Caco-2 (cell line): ENCODE results near the gene CCDC81. TPM values are rescaled to one million over a fixed set of nuclear protein-coding genes. Genes with fewer than 3 reads are reported as not detected.

Experiments used
- BruUV-seq: library from RNA; stranded (reverse); fragments of 400-500 nt; replicated peaks from 2 replicates; lab custom pipeline; 2021; lab: Mats Ljungman, UMichigan
- CTCF ChIA-PET: fragments of 300-600 bp; sonication (Branson Sonifier 250); formaldehyde crosslinking; loops from one replicate; lab custom pipeline; 2022; ENCODE audit warnings: antibody characterized with exemption; lab: Charles Lee
- POLR2A ChIA-PET: fragments of 300-600 bp; sonication (Branson Sonifier 250); formaldehyde crosslinking; loops from one replicate; lab custom pipeline; 2022; ENCODE audit warnings: antibody characterized with exemption; lab: Charles Lee
- DNase-seq, 2 experiments: peaks; one replicate each; pipeline versions ENCODE4 v3.0.0 to v3.0.0-alpha.2; 2020 to 2022
- H3K27me3 ChIP-seq: replicated peaks from 2 replicates; pipeline ENCODE4 v1.6.0; 2011; ENCODE audit warnings: low read length; ENCODE audit not compliant: control insufficient read depth, insufficient read depth
- H3K36me3 ChIP-seq: 2 replicates; pipeline ENCODE4 v1.5.1; 2011; ENCODE audit warnings: low read length; ENCODE audit not compliant: control insufficient read depth, insufficient read depth
- H3K4me1 ChIP-seq: fragments of 250-450 bp; sonication (Bioruptor Pico); 2 replicates; pipeline ENCODE4 v1.5.1; 2020; ENCODE audit warnings: mild to moderate bottlenecking
- H3K4me3 ChIP-seq: 2 replicates; pipeline ENCODE4 v1.5.1; 2011; ENCODE audit warnings: low read depth, mild to moderate bottlenecking, control low read depth, low read length
- H3K9me3 ChIP-seq: fragments of 250-450 bp; sonication (Bioruptor Pico); 2 replicates; pipeline ENCODE4 v1.5.1; 2020; ENCODE audit warnings: mild to moderate bottlenecking, moderate library complexity
- H3K27ac Mint-ChIP-seq: one replicate; pipeline ENCODE4 v1.8.0; 2022; ENCODE audit warnings: mixed read lengths; ENCODE audit not compliant: unreplicated experiment
- H3K27me3 Mint-ChIP-seq: one replicate; pipeline ENCODE4 v1.8.0; 2022; ENCODE audit warnings: mixed read lengths; ENCODE audit not compliant: insufficient read depth, unreplicated experiment
- H3K36me3 Mint-ChIP-seq: one replicate; pipeline ENCODE4 v1.8.0; 2022; ENCODE audit warnings: mild to moderate bottlenecking, mixed read lengths; ENCODE audit not compliant: insufficient read depth, unreplicated experiment
- H3K4me1 Mint-ChIP-seq: one replicate; pipeline ENCODE4 v1.8.0; 2022; ENCODE audit warnings: low read depth, mixed read lengths; ENCODE audit not compliant: unreplicated experiment
- H3K4me3 Mint-ChIP-seq: one replicate; pipeline ENCODE4 v1.8.0; 2022; ENCODE audit warnings: mild to moderate bottlenecking, moderate library complexity, mixed read lengths; ENCODE audit not compliant: unreplicated experiment
- H3K9me3 Mint-ChIP-seq: one replicate; pipeline ENCODE4 v1.8.0; 2022; ENCODE audit warnings: mixed read lengths; ENCODE audit not compliant: unreplicated experiment
- intact Hi-C: fragments of 100-400 bp; cut with micrococcal nuclease; formaldehyde crosslinking; loops from one replicate; pipeline ENCODE4 v1.10.0; 2022; ENCODE audit not compliant: unreplicated experiment
- total RNA-seq: library from RNA; stranded (reverse); gene quantifications from 2 replicates; pipeline ENCODE4 v1.2.3, GENCODE V29; 2022
- TF ChIP-seq, protein P1 (sequence below), 2 experiments: fragments of 200-600 bp in 1 of 2; IDR thresholded peaks; 1 replicate in 1 of 2; 2 replicates in 1 of 2; pipeline versions ENCODE4 v1.5.1 to v1.8.0; 2011 to 2022; ENCODE audit warnings: antibody characterized with exemption in 1 of 2, control low read depth in 1 of 2, inconsistent platforms in 1 of 2, low read depth in 1 of 2, low read length in 1 of 2, mild to moderate bottlenecking in 1 of 2, moderate library complexity in 1 of 2; ENCODE audit not compliant: insufficient read depth in 1 of 2, severe bottlenecking in 1 of 2, unreplicated experiment in 1 of 2

Gene CCDC81
- total RNA-seq, 1 experiment from 2014 or later = 1.3 TPM

DNA sequence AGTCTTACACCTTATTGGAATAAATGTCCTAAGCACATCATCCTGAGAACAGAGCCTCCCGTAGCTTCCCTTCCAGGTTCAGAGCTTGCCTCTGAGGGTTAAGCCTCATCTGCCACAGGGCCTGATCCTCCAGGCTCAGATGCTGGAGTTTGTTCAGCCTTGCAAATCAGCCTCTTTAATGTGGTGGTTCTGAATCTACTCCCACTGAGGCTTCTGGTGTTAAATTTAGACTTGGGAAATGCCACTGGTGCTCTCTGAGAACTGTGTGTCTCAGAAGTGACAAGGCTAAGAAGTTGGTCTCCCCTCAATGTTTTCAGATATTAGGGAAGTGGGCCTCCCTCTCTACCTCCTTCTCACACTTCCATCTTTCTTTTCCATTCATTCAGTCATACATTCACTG lies 68.7 kb downstream of the CCDC81 start:
- DNase-seq = no peak
- H3K4me3 Mint-ChIP-seq = no peak overlapping the region
- Histone ChIP-seq H3K4me1 (no peaks in the 10 kb centered on the region), H3K4me3 (no peak overlapping the region), H3K27me3 (no peaks in the 10 kb centered on the region), H3K36me3 (no peaks in the 10 kb centered on the region), H3K9me3 (no peaks in the 10 kb centered on the region)
- no peaks in the 10 kb centered on the region for H3K4me1 Mint-ChIP-seq
- ChIA-PET CTCF (no interaction called here), POLR2A (no interaction called here)
- no peaks in the 10 kb centered on the region for H3K27me3 Mint-ChIP-seq
- H3K9me3 Mint-ChIP-seq = no peaks in the 10 kb centered on the region
- no peak overlapping the region for H3K27ac Mint-ChIP-seq
- TF ChIP-seq, protein P1, sequence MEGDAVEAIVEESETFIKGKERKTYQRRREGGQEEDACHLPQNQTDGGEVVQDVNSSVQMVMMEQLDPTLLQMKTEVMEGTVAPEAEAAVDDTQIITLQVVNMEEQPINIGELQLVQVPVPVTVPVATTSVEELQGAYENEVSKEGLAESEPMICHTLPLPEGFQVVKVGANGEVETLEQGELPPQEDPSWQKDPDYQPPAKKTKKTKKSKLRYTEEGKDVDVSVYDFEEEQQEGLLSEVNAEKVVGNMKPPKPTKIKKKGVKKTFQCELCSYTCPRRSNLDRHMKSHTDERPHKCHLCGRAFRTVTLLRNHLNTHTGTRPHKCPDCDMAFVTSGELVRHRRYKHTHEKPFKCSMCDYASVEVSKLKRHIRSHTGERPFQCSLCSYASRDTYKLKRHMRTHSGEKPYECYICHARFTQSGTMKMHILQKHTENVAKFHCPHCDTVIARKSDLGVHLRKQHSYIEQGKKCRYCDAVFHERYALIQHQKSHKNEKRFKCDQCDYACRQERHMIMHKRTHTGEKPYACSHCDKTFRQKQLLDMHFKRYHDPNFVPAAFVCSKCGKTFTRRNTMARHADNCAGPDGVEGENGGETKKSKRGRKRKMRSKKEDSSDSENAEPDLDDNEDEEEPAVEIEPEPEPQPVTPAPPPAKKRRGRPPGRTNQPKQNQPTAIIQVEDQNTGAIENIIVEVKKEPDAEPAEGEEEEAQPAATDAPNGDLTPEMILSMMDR (IDR thresholded peaks at IDR 0.05; ENCODE audit: insufficient read depth in 1 of 2, low read depth in 1 of 2, low read length in 1 of 2, severe bottlenecking in 1 of 2, unreplicated experiment in 1 of 2) = no peak
- no TSS peak for BruUV-seq
- no peaks in the 10 kb centered on the region for H3K36me3 Mint-ChIP-seq
- intact Hi-C loops = no loop called here

DNA sequence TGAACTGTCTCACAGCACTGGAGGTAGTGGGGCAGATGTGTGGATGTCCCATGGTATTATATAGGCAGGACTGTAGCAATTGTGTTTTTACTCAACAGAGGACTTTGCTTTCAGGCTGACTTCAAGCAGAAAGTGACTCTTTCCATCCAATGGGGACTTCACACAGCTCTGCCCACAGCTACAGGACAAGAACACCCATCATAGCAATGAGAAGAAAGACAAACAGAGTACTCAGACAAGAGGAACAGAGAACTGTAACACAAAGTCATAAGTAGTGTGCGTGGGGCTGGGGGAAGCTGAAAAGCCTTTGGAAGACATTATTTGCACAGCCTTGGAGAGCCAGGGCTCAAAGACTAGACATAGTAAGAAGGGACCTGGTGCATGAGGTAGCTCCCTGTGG lies 70.3 kb downstream of the CCDC81 start:
- no peak for DNase-seq
- Histone ChIP-seq H3K27me3 (no peaks in the 10 kb centered on the region), H3K9me3 (no peaks in the 10 kb centered on the region), H3K4me3 (no peak overlapping the region), H3K36me3 (no peaks in the 10 kb centered on the region), H3K4me1 (no peaks in the 10 kb centered on the region)
- H3K4me1 Mint-ChIP-seq = no peaks in the 10 kb centered on the region
- no peaks in the 10 kb centered on the region for H3K36me3 Mint-ChIP-seq
- H3K27me3 Mint-ChIP-seq = no peaks in the 10 kb centered on the region
- no peak overlapping the region for H3K27ac Mint-ChIP-seq
- TF ChIP-seq, protein P1 (IDR thresholded peaks at IDR 0.05; ENCODE audit: insufficient read depth in 1 of 2, low read depth in 1 of 2, low read length in 1 of 2, severe bottlenecking in 1 of 2, unreplicated experiment in 1 of 2) = no peak
- no peak overlapping the region for H3K4me3 Mint-ChIP-seq
- CTCF ChIA-PET = no interaction called here
- intact Hi-C loops = no loop called here
- POLR2A ChIA-PET = no interaction called here
- no TSS peak for BruUV-seq
- no peaks in the 10 kb centered on the region for H3K9me3 Mint-ChIP-seq

DNA sequence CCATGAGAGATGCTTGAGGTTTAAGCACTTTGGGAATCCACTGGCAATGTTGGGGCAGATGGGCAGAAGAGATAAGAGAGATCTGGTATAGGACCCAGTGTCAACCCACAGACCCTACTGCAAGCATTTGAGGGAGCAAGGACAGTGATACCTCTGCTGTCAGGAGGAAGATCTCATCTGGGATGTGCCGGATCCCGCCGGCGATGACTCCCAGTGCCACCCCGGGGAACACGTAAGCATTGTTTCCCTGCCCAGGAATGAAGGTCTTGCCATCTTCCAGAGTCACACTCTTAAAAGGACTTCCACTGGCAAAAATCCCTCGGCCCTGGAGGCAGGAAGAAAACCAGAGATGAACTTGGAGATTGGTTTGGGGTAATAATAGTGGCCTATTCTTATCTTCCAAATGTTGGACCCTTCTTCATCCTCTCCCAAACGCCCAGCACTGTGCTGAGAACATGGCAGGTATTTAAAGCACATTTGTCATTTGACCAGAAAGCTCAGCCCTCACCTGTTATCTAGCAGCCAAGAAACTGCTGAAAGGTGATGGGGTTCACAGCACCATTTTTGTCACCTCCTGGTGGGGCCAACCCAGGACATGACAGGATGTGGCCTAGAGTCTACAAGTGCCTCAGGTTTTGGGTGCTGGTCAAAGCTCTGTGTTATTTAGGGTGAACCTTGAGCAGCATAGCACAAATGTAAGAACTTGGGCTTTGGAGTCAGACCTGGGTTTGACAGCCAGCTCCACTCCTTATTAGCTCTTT lies 71.7 kb downstream of the CCDC81 start:
- no peaks in the 10 kb centered on the region for H3K4me1 ChIP-seq
- no peak overlapping the region for H3K27ac Mint-ChIP-seq
- BruUV-seq = no TSS peak
- no peak overlapping the region for H3K4me3 Mint-ChIP-seq
- CTCF ChIA-PET = no interaction called here
- DNase-seq = no peak
- no peaks in the 10 kb centered on the region for H3K36me3 Mint-ChIP-seq
- no peaks in the 10 kb centered on the region for H3K9me3 ChIP-seq
- TF ChIP-seq, protein P1 (IDR thresholded peaks at IDR 0.05; ENCODE audit: insufficient read depth in 1 of 2, low read depth in 1 of 2, low read length in 1 of 2, severe bottlenecking in 1 of 2, unreplicated experiment in 1 of 2) = no peak
- H3K36me3 ChIP-seq = no peaks in the 10 kb centered on the region
- POLR2A ChIA-PET = no interaction called here
- H3K9me3 Mint-ChIP-seq = no peaks in the 10 kb centered on the region
- H3K4me1 Mint-ChIP-seq = no peaks in the 10 kb centered on the region
- H3K27me3 ChIP-seq = no peaks in the 10 kb centered on the region
- no peak overlapping the region for H3K4me3 ChIP-seq
- intact Hi-C loops = no loop called here
- no peaks in the 10 kb centered on the region for H3K27me3 Mint-ChIP-seq
